ENCODE data around the gene GTF2H2C. TPM values are rescaled to one million over a fixed set of nuclear protein-coding genes. Genes with fewer than 3 reads are reported as not detected.
"Not testable (repeated sequence)": the region's sequence is repeated elsewhere in the genome, so short reads cannot be mapped to it uniquely, and the experiment has no call there.

GTF2H2C gene
- 10 to 100 TPM; 20.3 to 24.8 TPM for total RNA-seq
- long read RNA-seq, partial matches to known transcripts, result 2 of 15 reads
- long read RNA-seq, other reads (novel, unspliced or antisense), result 13 of 15 reads

DNA sequence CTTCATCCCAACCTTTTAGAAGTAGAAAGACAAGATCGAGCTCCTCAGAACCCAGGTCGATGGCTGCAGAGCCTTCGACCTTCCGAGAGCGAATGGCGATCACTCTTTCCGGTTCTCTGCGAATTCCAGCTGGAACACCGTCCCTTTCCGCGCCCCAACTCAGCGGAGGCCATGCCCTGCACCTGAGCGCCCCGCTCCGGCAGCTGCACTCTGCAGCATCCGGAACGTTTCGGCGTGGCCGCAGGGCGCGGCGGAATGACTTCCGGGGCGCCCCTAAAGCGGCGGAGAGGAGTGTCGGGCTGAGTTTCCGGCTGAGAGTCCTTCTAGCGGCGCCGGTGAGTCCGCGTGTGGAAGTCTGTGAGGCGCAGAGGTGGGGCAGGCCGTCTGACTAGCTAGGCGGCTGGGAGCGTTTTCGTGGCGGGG lies at the start of gene GTF2H2C:
Gene GTF2H2C, plus strand, starts transcription at position 284 of the 423 bp plus-strand sequence. CDS start 4,942 bp downstream, outside the sequence.
- peak; percentile 73 to 82 for DNase-seq
- peak; percentile 95 for ATAC-seq
- intact Hi-C loops (cut with DNase I, micrococcal nuclease), result not testable (repeated sequence)

DNA sequence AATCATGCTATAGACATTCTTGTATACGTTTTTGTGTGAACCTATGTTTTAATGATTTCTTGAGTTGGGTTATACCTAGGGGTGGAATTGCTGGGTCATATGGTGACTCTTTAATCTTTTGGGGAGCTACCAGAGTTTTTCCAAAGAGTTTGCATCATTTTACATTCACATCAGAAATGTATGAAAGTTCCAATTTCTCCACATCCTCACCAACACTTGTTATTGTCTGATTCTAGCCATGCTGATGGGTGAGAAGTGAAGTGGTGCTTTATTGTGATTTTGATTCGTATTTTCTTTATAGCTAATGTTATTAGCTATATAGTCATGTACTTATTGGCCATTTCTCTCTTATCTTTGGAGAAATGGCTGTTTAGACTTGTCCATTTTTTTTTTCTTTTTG lies 49.3 kb upstream of the GTF2H2C start:
- intact Hi-C loops (cut with DNase I, micrococcal nuclease), result no loop called here
- no peak for ATAC-seq
- no peak for DNase-seq

DNA sequence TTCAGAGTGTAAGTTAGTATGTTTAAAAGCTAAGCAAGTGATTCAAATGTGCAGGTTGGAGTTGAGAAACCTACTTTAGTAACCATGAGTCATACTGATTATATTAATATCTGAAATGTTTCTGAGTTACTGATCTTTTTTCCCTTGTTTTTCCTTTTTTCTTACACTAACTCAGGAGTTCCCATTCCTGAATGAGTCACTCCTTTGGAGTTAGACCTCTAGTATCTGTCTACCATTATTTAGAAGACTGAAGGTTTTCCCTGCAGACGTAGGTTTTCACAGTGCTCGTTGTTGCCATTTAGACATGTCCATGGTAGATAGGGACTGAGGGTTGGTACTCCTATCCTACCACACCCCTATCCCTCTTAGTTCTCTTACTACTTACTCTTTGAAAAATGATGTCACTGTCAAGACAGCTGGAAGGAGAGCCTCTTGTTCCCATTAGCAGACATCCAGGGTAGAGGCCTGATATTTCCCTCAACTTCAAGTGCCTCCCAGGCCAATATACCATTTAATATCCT lies 47.2 kb upstream of the GTF2H2C start:
- intact Hi-C loops (cut with DNase I, micrococcal nuclease), result no loop called here

DNA sequence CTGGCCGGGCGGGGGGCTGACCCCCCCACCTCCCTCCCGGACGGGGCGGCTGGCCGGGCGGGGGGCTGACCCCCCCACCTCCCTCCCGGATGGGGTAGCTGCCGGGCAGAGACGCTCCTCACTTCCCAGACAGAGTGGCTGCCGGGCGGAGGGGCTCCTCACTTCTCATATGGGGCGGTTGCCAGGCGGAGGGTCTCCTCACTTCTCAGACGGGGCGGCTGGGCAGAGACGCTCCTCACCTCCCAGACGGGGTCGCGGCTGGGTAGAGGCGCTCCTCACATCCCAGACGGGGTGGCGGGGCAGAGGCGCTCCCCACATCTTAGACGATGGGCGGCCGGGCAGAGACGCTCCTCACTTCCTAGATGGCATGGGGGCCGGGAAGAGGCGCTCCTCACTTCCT lies 44.4 kb upstream of the GTF2H2C start:
- ATAC-seq; intact Hi-C loops (cut with DNase I, micrococcal nuclease); DNase-seq: not testable (repeated sequence)

More for the DNA sequence above, 47.2 kb upstream of the GTF2H2C start:
- ATAC-seq, result peak; percentile 5
- DNase-seq, result no peak

- intact Hi-C loops (cut with DNase I, micrococcal nuclease), result no loop called here
- DNase-seq (no peak), ATAC-seq (no peak)
These were observed 43.2 kb upstream of the GTF2H2C start for GRCh38 chr5:69516769-69517168.

DNA sequence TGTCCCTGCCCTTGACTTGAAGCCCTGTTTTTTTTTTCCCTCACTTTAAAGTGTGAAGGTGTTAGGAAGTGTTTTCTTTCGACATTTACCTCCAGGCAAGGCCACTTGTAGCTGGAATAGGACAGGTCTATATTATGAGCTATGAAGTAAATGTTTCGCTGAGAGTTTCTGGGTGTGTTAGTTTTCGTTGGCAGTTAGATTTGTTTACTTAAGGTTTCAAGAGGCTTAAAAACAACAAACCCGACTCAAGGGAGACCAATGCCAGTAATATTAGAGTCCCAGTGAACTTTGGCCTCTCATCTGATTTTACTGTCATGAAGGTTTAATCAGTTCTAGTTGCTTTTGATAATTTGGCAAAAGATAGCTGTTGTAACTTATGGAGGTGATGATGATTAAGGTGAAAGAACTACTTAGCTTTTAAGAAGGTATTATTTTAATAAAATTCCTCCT lies 42.2 kb upstream of the GTF2H2C start:
- intact Hi-C loops (cut with DNase I, micrococcal nuclease), result no loop called here
- peak; percentile 76 for ATAC-seq

DNA sequence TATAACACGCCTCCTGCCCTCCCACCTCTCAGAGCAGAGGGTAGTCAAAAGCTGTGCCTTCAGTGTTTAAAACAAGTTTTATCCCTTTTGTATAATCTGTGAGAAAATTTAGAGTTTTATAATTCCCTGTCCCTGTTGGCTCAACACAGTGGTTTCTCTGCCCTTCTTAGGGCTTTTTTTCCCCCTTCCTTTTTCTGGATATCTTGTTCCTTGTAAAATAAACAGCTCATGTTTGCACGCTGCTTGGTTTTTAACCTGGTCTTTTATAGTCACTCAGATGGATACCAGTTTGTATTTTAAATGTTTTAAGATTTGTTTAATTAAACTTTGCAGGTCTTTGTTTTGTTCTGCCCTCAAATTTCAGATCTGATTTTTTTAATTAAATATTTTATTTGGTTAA lies 40.7 kb upstream of the GTF2H2C start:
- DNase-seq (no peak), ATAC-seq (no peak)
- intact Hi-C loops (cut with DNase I, micrococcal nuclease), result no loop called here

More for the DNA sequence above, 42.2 kb upstream of the GTF2H2C start:
- no peak for DNase-seq

DNA sequence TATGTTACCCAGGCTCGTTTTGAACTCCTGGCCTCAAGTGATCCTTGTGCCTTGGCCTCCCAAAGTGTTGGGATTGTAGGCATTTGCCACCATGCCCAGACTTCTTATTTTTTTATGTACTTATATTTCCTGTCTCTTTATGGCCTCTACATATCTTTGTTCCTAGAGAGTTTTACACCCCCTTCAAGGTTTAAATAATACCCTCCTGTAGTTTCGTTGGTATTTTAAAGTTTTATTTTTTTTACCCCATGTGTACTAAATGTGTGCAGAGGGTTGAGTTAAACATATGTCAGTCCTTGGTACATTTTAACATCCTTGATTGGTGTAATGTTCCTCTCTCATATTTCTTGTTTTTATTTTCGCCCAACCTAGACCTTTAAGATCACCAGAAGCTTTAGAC lies 38.0 kb upstream of the GTF2H2C start:
- intact Hi-C loops (cut with DNase I, micrococcal nuclease), result no loop called here
- DNase-seq, result no peak
- no peak for ATAC-seq

- DNase-seq, result no peak
- peak; percentile 65 for ATAC-seq
- intact Hi-C loops (cut with DNase I, micrococcal nuclease), result no loop called here
These were observed 34.5 kb upstream of the GTF2H2C start for GRCh38 chr5:69525490-69525889.

- no peak for DNase-seq
- intact Hi-C loops (cut with DNase I, micrococcal nuclease), result no loop called here
- ATAC-seq, result no peak
These were observed 33.3 kb upstream of the GTF2H2C start for GRCh38 chr5:69526660-69527059.

DNA sequence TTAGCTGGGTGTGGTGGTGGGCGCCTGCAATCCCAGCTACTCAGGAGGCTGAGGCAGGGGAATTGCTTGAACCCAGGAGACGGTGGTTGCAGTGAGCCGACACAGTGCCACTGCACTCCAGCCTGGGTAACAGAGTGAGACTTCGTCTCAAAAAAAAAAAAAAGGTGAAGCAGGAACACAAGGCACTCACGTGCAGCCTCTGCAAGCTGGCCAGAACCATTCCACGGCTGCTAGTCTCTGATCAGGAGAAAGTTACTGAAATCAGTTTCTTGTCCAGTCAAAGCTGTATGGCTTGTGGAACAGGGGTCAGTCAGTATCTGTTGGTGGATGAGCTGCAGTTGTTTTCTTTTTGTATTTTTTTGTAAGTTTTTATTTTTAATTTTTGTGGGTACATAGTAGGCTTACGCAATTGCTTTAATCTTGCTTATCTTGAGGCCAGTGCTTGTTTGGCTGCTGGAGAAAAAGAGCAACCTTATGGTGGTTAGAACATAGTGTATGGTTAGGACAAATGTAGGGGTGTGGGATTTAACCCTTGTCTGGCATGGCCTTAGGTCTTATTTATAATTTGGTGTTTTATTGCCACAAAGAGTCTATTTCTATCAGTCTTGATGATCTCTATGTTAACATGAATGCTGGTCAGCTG lies 32.7 kb upstream of the GTF2H2C start:
- intact Hi-C loops (cut with DNase I, micrococcal nuclease), result no loop called here
- ATAC-seq (no peak), DNase-seq (no peak)

DNA sequence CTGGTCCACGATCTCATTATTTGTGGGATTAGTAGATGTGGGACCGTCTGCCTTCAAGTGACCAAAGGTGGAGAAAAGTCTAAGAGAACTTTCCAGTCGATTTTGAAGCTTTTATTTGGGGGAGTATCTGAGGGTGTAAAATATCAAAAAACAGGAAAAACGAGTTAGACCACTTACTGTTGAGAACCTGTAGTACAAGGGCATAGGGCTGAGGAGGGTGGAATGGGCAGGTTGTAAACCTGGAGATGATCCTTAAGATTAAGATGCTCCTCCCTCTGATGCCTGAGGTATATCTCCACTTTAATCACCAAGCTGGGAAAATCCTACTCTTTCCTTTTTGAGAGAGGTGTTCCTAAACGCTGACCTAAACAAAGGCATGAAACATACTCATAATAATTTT lies 32.0 kb upstream of the GTF2H2C start:
- intact Hi-C loops (cut with DNase I, micrococcal nuclease), result no loop called here

DNA sequence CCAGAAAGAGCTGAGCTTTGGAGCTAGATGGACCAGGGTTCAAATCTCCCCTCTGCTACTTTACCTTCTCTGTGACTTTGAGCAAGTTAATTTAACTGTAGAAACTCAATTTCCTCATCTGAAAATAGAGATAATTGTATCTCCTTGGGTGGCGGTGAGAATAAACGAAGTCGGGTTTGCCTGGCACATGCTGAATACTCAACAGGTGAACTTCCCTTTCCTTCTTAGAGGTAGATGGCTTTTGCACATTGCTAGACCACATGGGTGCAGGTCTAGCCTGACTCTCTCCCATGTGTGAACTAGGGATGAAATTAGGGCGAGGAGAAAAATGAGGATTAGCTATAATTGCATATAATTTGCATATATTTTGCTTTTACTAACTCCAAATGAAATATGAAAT lies 31.4 kb upstream of the GTF2H2C start:
- DNase-seq (no peak), ATAC-seq (no peak)
- intact Hi-C loops (cut with DNase I, micrococcal nuclease), result no loop called here

More for the DNA sequence above, 32.0 kb upstream of the GTF2H2C start:
- peak; percentile 67 for ATAC-seq
- DNase-seq, result no peak

DNA sequence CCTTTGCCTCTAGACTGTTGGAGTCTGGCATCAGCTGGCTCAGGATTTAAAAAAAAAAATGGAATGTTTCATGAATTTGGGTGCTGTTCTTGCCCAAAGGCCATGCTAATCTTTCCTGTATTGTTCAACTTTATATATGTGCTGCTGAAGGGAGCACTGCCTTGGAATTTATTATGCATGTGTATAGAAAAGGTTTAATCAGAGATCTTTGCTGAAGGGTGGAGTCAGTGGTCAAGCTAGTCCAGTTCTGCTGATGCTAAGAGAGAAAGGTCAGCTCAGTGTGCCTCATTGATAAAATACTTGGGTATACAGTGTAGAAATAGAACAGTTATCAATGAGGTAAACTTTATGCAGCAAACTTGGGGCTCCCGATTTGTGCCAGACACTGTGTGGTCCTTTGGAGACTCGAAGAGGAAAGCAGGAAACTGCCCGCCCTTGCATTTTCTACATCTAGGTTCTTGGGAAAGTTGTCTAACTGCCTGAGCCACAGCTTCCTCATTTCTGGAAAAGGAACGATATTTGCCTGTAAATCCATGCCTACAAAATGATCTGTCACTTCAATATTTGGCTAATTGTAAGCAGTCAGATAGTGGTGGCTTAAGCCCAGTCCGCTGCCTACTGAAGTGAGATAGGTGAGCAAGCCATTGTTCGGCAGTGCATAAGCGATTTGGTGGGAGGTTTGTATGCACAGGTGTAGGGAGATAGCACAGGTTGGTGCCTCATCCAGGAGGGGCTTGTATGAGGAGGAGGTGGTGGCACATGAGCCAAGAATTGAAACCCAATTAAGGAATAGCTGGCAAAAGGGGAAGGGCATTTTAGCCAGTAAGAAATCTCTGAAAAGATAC lies 29.2 kb upstream of the GTF2H2C start:
- intact Hi-C loops (cut with DNase I, micrococcal nuclease), result no loop called here
- DNase-seq, result no peak
- peak; percentile 28 for ATAC-seq

DNA sequence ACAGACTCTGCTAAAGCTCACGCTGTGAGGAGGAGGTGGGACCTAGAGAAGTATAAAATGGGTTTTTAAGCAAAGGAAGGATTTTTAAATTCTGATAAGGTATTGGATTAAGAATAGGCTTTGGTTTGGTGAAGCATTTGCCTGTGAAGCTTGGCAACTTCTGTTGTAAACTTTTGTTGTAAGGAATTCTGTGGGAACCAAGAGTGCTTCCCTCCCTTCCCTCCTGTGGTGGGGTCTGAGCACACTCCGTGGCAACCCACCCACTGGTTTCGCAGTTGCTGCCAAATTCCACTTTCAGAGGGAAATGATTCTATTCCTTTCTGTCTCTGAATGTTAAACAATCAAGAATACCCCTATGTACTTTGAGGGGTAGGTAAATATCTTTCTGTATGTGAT lies 28.6 kb upstream of the GTF2H2C start:
- no peak for DNase-seq
- no peak for ATAC-seq
- intact Hi-C loops (cut with DNase I, micrococcal nuclease), result no loop called here

DNA sequence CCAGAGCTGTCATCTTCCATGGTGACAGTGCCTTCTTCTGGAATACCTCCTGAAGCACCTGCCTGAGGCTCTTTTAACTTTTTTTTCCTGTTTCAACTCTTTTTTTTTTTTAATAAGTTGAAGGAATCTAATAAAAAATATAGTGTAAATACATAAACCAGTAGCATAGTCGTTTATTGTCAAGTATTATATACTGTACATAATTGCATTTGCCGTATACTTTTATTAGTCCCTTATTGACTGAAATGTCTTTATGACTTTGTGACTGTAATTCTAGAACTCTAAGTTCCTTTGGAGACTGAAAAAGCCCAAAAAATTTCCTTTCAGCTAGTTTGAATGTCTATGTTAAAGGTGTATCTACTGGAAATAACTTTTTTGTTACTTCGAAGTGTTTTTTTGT lies 22.1 kb upstream of the GTF2H2C start:
- peak; percentile 64 for ATAC-seq

GRCh38 chr5:69538735-69539134 lies 21.3 kb upstream of the GTF2H2C start:
- ATAC-seq; intact Hi-C loops (cut with DNase I, micrococcal nuclease): not testable (repeated sequence)

More for the DNA sequence above, 22.1 kb upstream of the GTF2H2C start:
- DNase-seq; intact Hi-C loops (cut with DNase I, micrococcal nuclease): not testable (repeated sequence)

GRCh38 chr5:69541347-69541746 lies 18.6 kb upstream of the GTF2H2C start:
- peak; percentile 76 for ATAC-seq
- intact Hi-C loops (cut with DNase I, micrococcal nuclease); DNase-seq: not testable (repeated sequence)

More at GRCh38 chr5:69538735-69539134, 21.3 kb upstream of the GTF2H2C start:
- not testable (repeated sequence) for DNase-seq

GRCh38 chr5:69542838-69543618 lies 17.0 kb upstream of the GTF2H2C start:
- peak; percentile 52 for ATAC-seq
- intact Hi-C loops (cut with DNase I, micrococcal nuclease); DNase-seq: not testable (repeated sequence)
